Measurements from ENCODE around the gene ASTN2. TPM values are rescaled to one million over a fixed set of nuclear protein-coding genes. Genes with fewer than 3 reads are reported as not detected.

Gene ASTN2
- total and polyA plus RNA-seq, 10 of the 15 experiments (the other 5 are each of a cell fraction or from before 2014, with no cell fraction given), result 1.4 to 15.7 (median 7.0) TPM

- TF ChIP-seq, protein P1, sequence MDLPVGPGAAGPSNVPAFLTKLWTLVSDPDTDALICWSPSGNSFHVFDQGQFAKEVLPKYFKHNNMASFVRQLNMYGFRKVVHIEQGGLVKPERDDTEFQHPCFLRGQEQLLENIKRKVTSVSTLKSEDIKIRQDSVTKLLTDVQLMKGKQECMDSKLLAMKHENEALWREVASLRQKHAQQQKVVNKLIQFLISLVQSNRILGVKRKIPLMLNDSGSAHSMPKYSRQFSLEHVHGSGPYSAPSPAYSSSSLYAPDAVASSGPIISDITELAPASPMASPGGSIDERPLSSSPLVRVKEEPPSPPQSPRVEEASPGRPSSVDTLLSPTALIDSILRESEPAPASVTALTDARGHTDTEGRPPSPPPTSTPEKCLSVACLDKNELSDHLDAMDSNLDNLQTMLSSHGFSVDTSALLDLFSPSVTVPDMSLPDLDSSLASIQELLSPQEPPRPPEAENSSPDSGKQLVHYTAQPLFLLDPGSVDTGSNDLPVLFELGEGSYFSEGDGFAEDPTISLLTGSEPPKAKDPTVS (IDR thresholded peaks at IDR 0.05; ENCODE audit: low read depth, low read length), result no peak
- TF ChIP-seq RCOR1 (conservative IDR thresholded peaks at IDR 0.05; ENCODE audit: low read depth, low read length), result no peak
- no peak for TF ChIP-seq HDAC2 (IDR thresholded peaks at IDR 0.05)
- no peak for TF ChIP-seq STAT3 (IDR thresholded peaks at IDR 0.05; ENCODE audit: low read depth, low read length)
- no peak for TF ChIP-seq POLR2AphosphoS2 (IDR thresholded peaks at IDR 0.05; ENCODE audit: low read depth, low read length)
- no peak for TF ChIP-seq POLR2A (IDR thresholded peaks at IDR 0.05; ENCODE audit: low read depth, low read length)
- no peak for TF ChIP-seq ZNF24 (IDR thresholded peaks at IDR 0.05)
- no peak for TF ChIP-seq BCL3 (IDR thresholded peaks at IDR 0.05; ENCODE audit: borderline replicate concordance, insufficient read depth, low read depth, low read length, poor library complexity, severe bottlenecking)
- no peak for TF ChIP-seq POU2F2 (IDR thresholded peaks at IDR 0.05; ENCODE audit: borderline replicate concordance, low read depth, low read length)
Observed at GRCh38 chr9:117104716-117105495, 310.0 kb downstream of the ASTN2 start (continued).

DNA sequence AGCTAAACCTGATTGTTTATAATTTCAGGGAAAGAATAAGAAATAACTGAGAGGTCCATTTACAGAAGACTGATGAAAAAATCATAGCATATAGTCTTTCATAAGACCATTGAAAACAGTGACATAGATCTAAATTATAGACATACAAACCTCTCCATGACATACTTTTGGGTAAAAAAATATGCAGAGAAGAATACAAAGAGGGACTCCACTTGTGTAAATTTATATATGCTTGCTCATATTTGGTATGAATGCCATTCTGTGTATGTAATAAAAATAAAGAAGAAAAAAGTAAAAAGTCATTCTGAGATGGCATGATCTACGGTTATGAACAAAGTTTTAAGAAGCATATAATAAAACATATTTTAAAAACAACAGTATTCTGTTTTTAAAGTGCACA lies 310.7 kb downstream of the ASTN2 start:
- Histone ChIP-seq H3K36me3 (ENCODE audit: control insufficient read depth in 2 of 2, insufficient read depth in 2 of 2, low read length in 1 of 2) (no peaks in the 10 kb centered on the region), H3K9ac (ENCODE audit: control insufficient read depth, insufficient read depth, low read length) (no peak overlapping the region), H4K20me1 (ENCODE audit: control insufficient read depth, insufficient read depth) (no peaks in the 10 kb centered on the region), H3K4me2 (ENCODE audit: control insufficient read depth, insufficient read depth) (no peak overlapping the region), H3K4me3 (no peak overlapping the region), H3K27me3 (replicated peaks in 1 of 2; ENCODE audit: control insufficient read depth in 2 of 2, insufficient read depth in 2 of 2, low read length in 1 of 2) (no peaks in the 10 kb centered on the region; a peak in 1 of 4 replicates), H3K9me3 (replicated peaks; ENCODE audit: control insufficient read depth, insufficient read depth, low read length) (no peaks in the 10 kb centered on the region), H3K4me1 (ENCODE audit: control insufficient read depth, insufficient read depth, low read length) (no peaks in the 10 kb centered on the region), H3K27ac (ENCODE audit: control insufficient read depth, insufficient read depth) (no peak overlapping the region), H2AFZ (ENCODE audit: control insufficient read depth, low read depth, low read length) (no peak overlapping the region), H3K79me2 (ENCODE audit: control insufficient read depth, insufficient read depth, low read length) (no peaks in the 10 kb centered on the region)
- POLR2A ChIA-PET, result no interaction called here
- no peak for TF ChIP-seq STAT1 (conservative IDR thresholded peaks at IDR 0.05)
- TF ChIP-seq USF2 (IDR thresholded peaks at IDR 0.05; ENCODE audit: borderline replicate concordance, low read depth, low read length), result no peak
- TF ChIP-seq SUPT20H (IDR thresholded peaks at IDR 0.05; ENCODE audit: borderline replicate concordance, control insufficient read depth, low read depth, low read length), result no peak
- no peak for TF ChIP-seq ATF2 (IDR thresholded peaks at IDR 0.05; ENCODE audit: low read length)
- no peak for TF ChIP-seq CTCF (IDR thresholded peaks at IDR 0.05 in 2 of 3, conservative IDR thresholded peaks at IDR 0.05 in 1 of 3; ENCODE audit: control insufficient read depth in 2 of 3, extremely low read depth in 1 of 3, insufficient read depth in 1 of 3, low read depth in 3 of 3, low read length in 3 of 3)
- TF ChIP-seq MXI1 (IDR thresholded peaks at IDR 0.05; ENCODE audit: low read depth, low read length), result no peak
- CTCF ChIA-PET, result no interaction called here
- no TSS peak for BruUV-seq (replicated peaks)
- RAD21 ChIA-PET (ENCODE audit: unreplicated experiment), result no interaction called here
- SMC1A ChIA-PET (ENCODE audit: uncharacterized antibody, unreplicated experiment), result interaction anchor here (0.8 to 1.0 kb wide), 2 partner anchors 10 to 15 kb away, joined by 4 read pairs; no protein-coding TSS in a partner anchor
- intact Hi-C loops (cut with micrococcal nuclease; ENCODE audit: unreplicated experiment), result no loop called here
- ATAC-seq (no peak), DNase-seq (ENCODE audit: low read depth, low spot score) (no peak), FAIRE-seq (no peak)
- in situ Hi-C loops (cut with MboI), result no loop called here
- 0% methylated on average over 1 of the region's 1 CpG for WGBS (ENCODE audit: insufficient coverage, insufficient replicate concordance, low lambda C conversion rate, missing lambda C conversion rate)
